Medulla oblongata (tissue), 1 donor: ENCODE data around the gene CHST11.

Experiments
- DNase-seq: peaks from one replicate; pipeline ENCODE4 v3.0.0-alpha.2; 2015; ENCODE audit errors: extremely low spot score

CHST11 gene

GRCh38 chr12:104456417-104456949 is at the start of gene CHST11:
CHST11 (plus strand) TSS chr12:104456948.
- peak; percentile 86 for DNase-seq

GRCh38 chr12:104407438-104407837 is 49.3 kb upstream of the CHST11 start:
- no peak for DNase-seq

- no peak for DNase-seq
Measured at GRCh38 chr12:104407922-104408321, 48.8 kb upstream of the CHST11 start.

- no peak for DNase-seq
Measured at GRCh38 chr12:104410326-104410725, 46.4 kb upstream of the CHST11 start.

- DNase-seq = no peak
Measured at GRCh38 chr12:104410786-104411185, 46.0 kb upstream of the CHST11 start.

GRCh38 chr12:104411826-104412641 is 44.7 kb upstream of the CHST11 start:
- no peak for DNase-seq

GRCh38 chr12:104412681-104413080 is 44.1 kb upstream of the CHST11 start:
- DNase-seq = no peak

- no peak for DNase-seq
Measured at GRCh38 chr12:104413330-104413729, 43.4 kb upstream of the CHST11 start.

GRCh38 chr12:104414581-104415341 is 42.0 kb upstream of the CHST11 start:
- no peak for DNase-seq

- DNase-seq = no peak
Measured at GRCh38 chr12:104415342-104415980, 41.3 kb upstream of the CHST11 start.

- no peak for DNase-seq
Measured at GRCh38 chr12:104416136-104416535, 40.6 kb upstream of the CHST11 start.

- DNase-seq = no peak
Measured at GRCh38 chr12:104416585-104416984, 40.2 kb upstream of the CHST11 start.

- DNase-seq = no peak
Measured at GRCh38 chr12:104419717-104420116, 37.0 kb upstream of the CHST11 start.

- no peak for DNase-seq
Measured at GRCh38 chr12:104420868-104421267, 35.9 kb upstream of the CHST11 start.

- no peak for DNase-seq
Measured at GRCh38 chr12:104421343-104421742, 35.4 kb upstream of the CHST11 start.

GRCh38 chr12:104422441-104422840 is 34.3 kb upstream of the CHST11 start:
- no peak for DNase-seq

GRCh38 chr12:104423273-104423672 is 33.5 kb upstream of the CHST11 start:
- DNase-seq = no peak

- no peak for DNase-seq
Measured at GRCh38 chr12:104423809-104424208, 32.9 kb upstream of the CHST11 start.

GRCh38 chr12:104424955-104425354 is 31.8 kb upstream of the CHST11 start:
- DNase-seq = no peak

- no peak for DNase-seq
Measured at GRCh38 chr12:104425614-104426013, 31.1 kb upstream of the CHST11 start.

GRCh38 chr12:104426926-104427546 is 29.7 kb upstream of the CHST11 start:
- DNase-seq = no peak

- no peak for DNase-seq
Measured at GRCh38 chr12:104427547-104427938, 29.2 kb upstream of the CHST11 start.
